Endothelial cell of umbilical vein (primary cell): ENCODE results near the gene TRAF3. TPM values are rescaled to one million over a fixed set of nuclear protein-coding genes. Genes with fewer than 3 reads are reported as not detected.

Experiments used
- BruUV-seq: library from RNA; stranded (reverse); fragments of 400-500 nt; replicated peaks from 2 replicates; lab custom pipeline; 2021; lab: Mats Ljungman, UMichigan
- CTCF ChIA-PET: fragments of 300-600, 350-600 bp; sonication (Branson Sonifier 250); formaldehyde crosslinking; loops from one replicate; lab custom pipeline; 2021; ENCODE audit warnings: antibody characterized with exemption, inconsistent platforms; lab: Charles Lee
- POLR2A ChIA-PET: fragments of 300-600, 350-600 bp; sonication (Branson Sonifier 250); formaldehyde crosslinking; loops from one replicate; lab custom pipeline; 2021; ENCODE audit warnings: antibody characterized with exemption, inconsistent platforms; lab: Charles Lee
- DNase-seq: peaks from one replicate; pipeline ENCODE4 v3.0.0-alpha.2; 2011; ENCODE audit warnings: low read depth, low spot score
- FAIRE-seq: peaks from 2 replicates; lab custom pipeline; 2011; peaks lifted over from hg19 to GRCh38; lab: Jason Lieb, UNC
- H2AFZ ChIP-seq: 2 replicates; pipeline ENCODE4 v1.6.0; 2012; ENCODE audit warnings: low read depth, low read length, control low read depth, inconsistent platforms
- H3K27ac ChIP-seq: 2 replicates; pipeline ENCODE4 v1.5.1; 2011; ENCODE audit warnings: low read depth, mild to moderate bottlenecking, control low read depth, low read length, moderate library complexity; ENCODE audit not compliant: insufficient read depth
- H3K27me3 ChIP-seq, 2 experiments: 2 replicates each; pipeline versions ENCODE4 v1.6.0 to v1.6.1; 2011; ENCODE audit warnings: low read length in 2 of 2, mixed read lengths in 1 of 2; ENCODE audit not compliant: control insufficient read depth in 2 of 2, insufficient read depth in 2 of 2
- H3K36me3 ChIP-seq, 2 experiments: 2 replicates in 1 of 2; 3 replicates in 1 of 2; pipeline ENCODE4 v1.5.1; 2011; ENCODE audit warnings: low read length in 2 of 2, mild to moderate bottlenecking in 1 of 2, moderate library complexity in 1 of 2; ENCODE audit not compliant: control insufficient read depth in 2 of 2, insufficient read depth in 2 of 2; ENCODE audit errors: extremely low read depth in 1 of 2
- H3K4me1 ChIP-seq: 3 replicates; pipeline ENCODE4 v1.5.1; 2011; ENCODE audit warnings: mild to moderate bottlenecking, low read length; ENCODE audit not compliant: control insufficient read depth, insufficient read depth; ENCODE audit errors: extremely low read depth
- H3K4me2 ChIP-seq: 2 replicates; pipeline ENCODE4 v1.6.1; 2011; ENCODE audit warnings: low read length, control low read depth, mixed read lengths; ENCODE audit not compliant: insufficient read depth
- H3K4me3 ChIP-seq, 3 experiments: fragments of 200-600 bp in 1 of 3; sonication (generic), shearing (Covaris generic) in 1 of 3; replicated peaks in 1 of 3; 2 replicates each; pipeline ENCODE4 v1.5.1; 2011 to 2016; ENCODE audit warnings: control low read depth in 3 of 3, low read length in 3 of 3, mild to moderate bottlenecking in 2 of 3, inconsistent platforms in 1 of 3, low read depth in 1 of 3, moderate library complexity in 1 of 3; ENCODE audit not compliant: insufficient read depth in 1 of 3
- H3K79me2 ChIP-seq: 2 replicates; pipeline ENCODE4 v1.6.0; 2012; ENCODE audit warnings: low read length, inconsistent platforms; ENCODE audit not compliant: control insufficient read depth, insufficient read depth
- H3K9ac ChIP-seq: replicated peaks from 2 replicates; pipeline ENCODE3; 2011; ENCODE audit warnings: low read length, control low read depth; ENCODE audit not compliant: insufficient read depth; ENCODE audit errors: extremely low read depth
- H3K9me1 ChIP-seq: replicated peaks from 3 replicates; pipeline ENCODE4 v1.6.0; 2011; ENCODE audit warnings: mild to moderate bottlenecking, low read length; ENCODE audit not compliant: control insufficient read depth, insufficient read depth; ENCODE audit errors: extremely low read depth
- H3K9me3 ChIP-seq: replicated peaks from 2 replicates; pipeline ENCODE4 v1.5.1; 2012; ENCODE audit warnings: low read length, inconsistent platforms; ENCODE audit not compliant: control insufficient read depth, insufficient read depth
- H4K20me1 ChIP-seq: replicated peaks from 2 replicates; pipeline ENCODE3; 2011; ENCODE audit warnings: mild to moderate bottlenecking, low read length; ENCODE audit not compliant: control insufficient read depth, insufficient read depth; ENCODE audit errors: extremely low read depth
- CTCF ChIP-seq, 2 donors: IDR thresholded peaks; 1 replicate in 1 of 2; 2 replicates in 1 of 2; pipeline ENCODE4 v1.5.1; 2011; ENCODE audit warnings: low read length in 2 of 2, mild to moderate bottlenecking in 2 of 2, moderate library complexity in 2 of 2, control low read depth in 1 of 2, inconsistent platforms in 1 of 2, low read depth in 1 of 2; ENCODE audit not compliant: insufficient read depth in 1 of 2; ENCODE audit errors: extremely low read depth in 1 of 2
- EZH2 ChIP-seq: IDR thresholded peaks from 2 replicates; pipeline ENCODE4 v1.6.1; 2012; ENCODE audit warnings: borderline replicate concordance, low read depth, mild to moderate bottlenecking, moderate library complexity, low read length, inconsistent platforms; ENCODE audit not compliant: severe bottlenecking
- FOS ChIP-seq: IDR thresholded peaks from 2 replicates; pipeline ENCODE4 v1.6.1; 2011; ENCODE audit warnings: mild to moderate bottlenecking, low read length, moderate library complexity, borderline replicate concordance; ENCODE audit not compliant: insufficient read depth
- GATA2 ChIP-seq: IDR thresholded peaks from 2 replicates; pipeline ENCODE4 v1.7.0; 2011; ENCODE audit warnings: low read depth, mild to moderate bottlenecking, moderate library complexity, mixed read lengths, low read length; ENCODE audit not compliant: insufficient read length, insufficient read depth
- JUN ChIP-seq: IDR thresholded peaks from 2 replicates; pipeline ENCODE4 v1.6.1; 2011; ENCODE audit warnings: borderline replicate concordance, low read depth; ENCODE audit not compliant: insufficient read length, insufficient read depth
- MAX ChIP-seq: IDR thresholded peaks from 2 replicates; pipeline ENCODE4 v1.6.1; 2011; ENCODE audit not compliant: insufficient read depth, insufficient read length
- MYC ChIP-seq: IDR thresholded peaks from one replicate; pipeline ENCODE4 v1.6.1; 2011; ENCODE audit warnings: mild to moderate bottlenecking, low read depth, low read length
- POLR2A ChIP-seq: IDR thresholded peaks from 2 replicates; pipeline ENCODE4 v1.6.1; 2012; ENCODE audit warnings: low read depth, mild to moderate bottlenecking, control low read depth, low read length
- POLR2AphosphoS5 ChIP-seq: IDR thresholded peaks from 2 replicates; pipeline ENCODE4 v1.6.1; 2012; ENCODE audit warnings: low read depth, mild to moderate bottlenecking, control low read depth, low read length, moderate library complexity; ENCODE audit not compliant: insufficient read depth
- dilution Hi-C: fragments of 300-500 bp; cut with MboI; formaldehyde crosslinking; loops from one replicate; pipeline ENCODE4 v1.15.0; 2019; ENCODE audit warnings: low sequenced_read_pairs; ENCODE audit not compliant: extremely low pct_ligation_motif_present
- intact Hi-C: fragments of 100-400 bp; cut with micrococcal nuclease; formaldehyde crosslinking; loops from one replicate; pipeline ENCODE4 v1.10.0; 2022
- polyA plus RNA-seq, 4 experiments: library from polyadenylated mRNA; depleted of rRNA in 3 of 4; stranded (reverse) in 3 of 4; unstranded in 1 of 4; fragments of >200 nt; gene quantifications; 2 replicates each; pipeline versions ENCODE4 v1.2.1 to v1.2.3, GENCODE V29; 2011 to 2012; ENCODE audit warnings: missing spikeins in 1 of 4
- total RNA-seq: library from RNA; stranded (reverse); gene quantifications from 2 replicates; pipeline ENCODE4 v1.2.3, GENCODE V29; 2021

The TRAF3 gene
- total and polyA plus RNA-seq, 2 donors (not counting 3 experiments of a cell fraction or from before 2014, with no cell fraction given) = 14.4 to 27.6 TPM

- Histone ChIP-seq H3K36me3 (no peaks in the 10 kb centered on the region), H3K27ac (no peak overlapping the region), H3K9me3 (no peaks in the 10 kb centered on the region), H4K20me1 (no peaks in the 10 kb centered on the region), H3K9me1 (no peaks in the 10 kb centered on the region), H3K4me3 (no peak overlapping the region), H3K27me3 (no peaks in the 10 kb centered on the region), H3K4me2 (no peak overlapping the region), H3K4me1 (peaks cover 6% of the 10 kb centered on the region), H3K9ac (no peak overlapping the region), H2AFZ (no peak overlapping the region), H3K79me2 (peaks cover 82% of the 10 kb centered on the region)
- TF ChIP-seq POLR2AphosphoS5 (no peak), JUN (no peak), POLR2A (no peak), EZH2 (no peak), FOS (no peak), CTCF (IDR thresholded peaks at IDR 0.05; ENCODE audit: extremely low read depth in 1 of 2, insufficient read depth in 1 of 2, low read depth in 1 of 2, low read length in 2 of 2) (no peak), MAX (no peak), GATA2 (no peak), MYC (no peak)
- DNase-seq = no peak
- intact Hi-C loops (no loop called here), dilution Hi-C loops (no loop called here)
- CTCF ChIA-PET = interaction anchor here (1.0 to 2.1 kb wide), 4 partner anchors 23 to 90 kb away, joined by 3 to 6 read pairs (median 3); no protein-coding TSS in a partner anchor
- POLR2A ChIA-PET = no interaction called here
- FAIRE-seq = no peak
- no TSS peak for BruUV-seq
Observed at GRCh38 chr14:102784892-102785594, 7.8 kb downstream of the TRAF3 start.
